ENCODE data around the gene OR1M1.
"Not testable (repeated sequence)": the region's sequence is repeated elsewhere in the genome, so short reads cannot be mapped to it uniquely, and the experiment has no call there.

The OR1M1 gene

GRCh38 chr19:9086761-9087160, at the start of gene OR1M1:
Gene OR1M1, plus strand, starts transcription at chr19:9087061. Its CDS starts 6,184 bp downstream, at chr19:9093245.
- DNase-seq (ENCODE audit: low read depth) = no peak

GRCh38 chr19:9037400-9038062, 49.3 kb upstream of the OR1M1 start:
- DNase-seq (ENCODE audit: low read depth) = no peak

- no peak for DNase-seq (ENCODE audit: low read depth)
These were observed 47.1 kb upstream of the OR1M1 start for GRCh38 chr19:9039728-9040127.

- no peak for DNase-seq (ENCODE audit: low read depth)
These were observed 46.7 kb upstream of the OR1M1 start for GRCh38 chr19:9040131-9040530.

GRCh38 chr19:9041023-9041422, 45.8 kb upstream of the OR1M1 start:
- DNase-seq (ENCODE audit: low read depth) = no peak

- no peak for DNase-seq (ENCODE audit: low read depth)
These were observed 43.3 kb upstream of the OR1M1 start for GRCh38 chr19:9043524-9043923.

- no peak for DNase-seq (ENCODE audit: low read depth)
These were observed 42.4 kb upstream of the OR1M1 start for GRCh38 chr19:9044449-9044848.

- DNase-seq (ENCODE audit: low read depth) = no peak
These were observed 40.2 kb upstream of the OR1M1 start for GRCh38 chr19:9046694-9047093.

- DNase-seq (ENCODE audit: low read depth) = no peak
These were observed 34.0 kb upstream of the OR1M1 start for GRCh38 chr19:9052894-9053293.

- DNase-seq (ENCODE audit: low read depth) = not testable (repeated sequence)
These were observed 33.2 kb upstream of the OR1M1 start for GRCh38 chr19:9053674-9054073.

- DNase-seq (ENCODE audit: low read depth) = no peak
These were observed 32.7 kb upstream of the OR1M1 start for GRCh38 chr19:9054207-9054606.

GRCh38 chr19:9054765-9055164, 32.1 kb upstream of the OR1M1 start:
- no peak for DNase-seq (ENCODE audit: low read depth)

- DNase-seq (ENCODE audit: low read depth) = not testable (repeated sequence)
These were observed 30.7 kb upstream of the OR1M1 start for GRCh38 chr19:9056131-9056530.

- DNase-seq (ENCODE audit: low read depth) = no peak
These were observed 29.2 kb upstream of the OR1M1 start for GRCh38 chr19:9057505-9058258.

GRCh38 chr19:9058905-9059667, 27.8 kb upstream of the OR1M1 start:
- DNase-seq (ENCODE audit: low read depth) = no peak

- DNase-seq (ENCODE audit: low read depth) = no peak
These were observed 26.1 kb upstream of the OR1M1 start for GRCh38 chr19:9060564-9061340.

GRCh38 chr19:9061879-9062278, 25.0 kb upstream of the OR1M1 start:
- DNase-seq (ENCODE audit: low read depth) = no peak

GRCh38 chr19:9065457-9066014, 21.3 kb upstream of the OR1M1 start:
- no peak for DNase-seq (ENCODE audit: low read depth)

- DNase-seq (ENCODE audit: low read depth) = no peak
These were observed 16.8 kb upstream of the OR1M1 start for GRCh38 chr19:9070066-9070465.

GRCh38 chr19:9071720-9072119, 15.1 kb upstream of the OR1M1 start:
- not testable (repeated sequence) for DNase-seq (ENCODE audit: low read depth)

GRCh38 chr19:9073806-9074205, 13.1 kb upstream of the OR1M1 start:
- no peak for DNase-seq (ENCODE audit: low read depth)
